A549 treated with ZK216348 at 1 μM for 4 hours (cell line): ENCODE data around the gene ANAPC7. TPM values are rescaled to one million over a fixed set of nuclear protein-coding genes. Genes with fewer than 3 reads are reported as not detected.

ENCODE experiments used
- total RNA-seq: library from RNA; stranded (reverse); fragments of 200-300 nt; extraction: Qiagen RNA extraction; gene quantifications from 5 replicates; pipeline ENCODE4 v1.2.3, GENCODE V29; 2022; ENCODE audit warnings: low read depth

ANAPC7 gene
- total RNA-seq = 53.2 to 59.4 TPM (median 58.6 TPM) in 5 replicates

GRCh38 chr12:110403146-110403975, at the start of gene ANAPC7:
ANAPC7 (minus strand) TSS chr12:110403708; CDS start chr12:110403627, 81 bp downstream.

GRCh38 chr12:110449799-110450497, 46.4 kb upstream of the ANAPC7 start, which contains the start of gene ARPC3:
ARPC3 (minus strand) TSS chr12:110450337; CDS start chr12:110450260, 77 bp downstream.

Other genes with a start within 250 kb of the ANAPC7 start
- gene ATP2A2, start 122.5 kb downstream of the ANAPC7 start, total RNA-seq = 236 to 338 TPM (median 301 TPM) in 5 replicates
- 422 to 1,083 TPM (median 434 TPM) in 5 replicates for gene ARPC3, start 46.6 kb upstream of the ANAPC7 start, total RNA-seq
- 25.2 to 39.1 TPM (median 32.3 TPM) in 5 replicates for gene GPN3, start 64.5 kb upstream of the ANAPC7 start, total RNA-seq
- 16.1 to 22.0 TPM (median 19.6 TPM) in 5 replicates for gene FAM216A, start 65.1 kb upstream of the ANAPC7 start, total RNA-seq
- 135 to 187 TPM (median 154 TPM) in 5 replicates for gene VPS29, start 98.4 kb upstream of the ANAPC7 start, total RNA-seq
- gene RAD9B, start 98.6 kb upstream of the ANAPC7 start, total RNA-seq = 0.13 to 0.71 TPM (median 0.27 TPM) in 5 replicates
- 11.8 to 27.1 TPM (median 21.8 TPM) in 5 replicates for gene PPTC7, start 179.6 kb upstream of the ANAPC7 start, total RNA-seq
- 28.7 to 33.6 TPM (median 32.4 TPM) in 5 replicates for gene TCTN1, start 210.4 kb upstream of the ANAPC7 start, total RNA-seq